GM19240 (cell line): Measurements from ENCODE around the gene BICDL2.

Source experiments
- DNase-seq: peaks from one replicate; pipeline ENCODE4 v3.0.0; 2011; ENCODE audit warnings: low spot score; ENCODE audit not compliant: insufficient read length

The BICDL2 gene

DNA sequence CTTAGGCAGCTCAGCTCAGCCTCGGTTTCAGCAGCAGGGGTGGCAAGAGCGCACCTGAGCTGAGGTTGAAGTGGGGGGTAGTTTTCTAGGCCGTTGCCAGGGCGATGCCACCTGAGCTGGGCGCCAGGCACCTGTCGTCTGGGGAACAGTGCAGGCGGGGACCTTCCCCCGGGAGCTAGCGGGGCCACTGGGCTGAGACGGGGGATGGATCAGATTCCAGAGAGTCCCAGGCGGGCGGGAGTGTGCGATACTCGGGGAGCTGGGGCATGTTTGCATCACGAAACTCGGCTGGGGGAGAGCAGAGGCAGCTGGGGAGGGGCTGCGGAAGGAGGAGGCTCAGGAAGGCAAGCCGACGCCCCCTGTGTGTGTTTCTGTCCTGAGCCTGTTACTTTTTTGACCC, 24.5 kb downstream of the BICDL2 start:
- DNase-seq = no peak

DNA sequence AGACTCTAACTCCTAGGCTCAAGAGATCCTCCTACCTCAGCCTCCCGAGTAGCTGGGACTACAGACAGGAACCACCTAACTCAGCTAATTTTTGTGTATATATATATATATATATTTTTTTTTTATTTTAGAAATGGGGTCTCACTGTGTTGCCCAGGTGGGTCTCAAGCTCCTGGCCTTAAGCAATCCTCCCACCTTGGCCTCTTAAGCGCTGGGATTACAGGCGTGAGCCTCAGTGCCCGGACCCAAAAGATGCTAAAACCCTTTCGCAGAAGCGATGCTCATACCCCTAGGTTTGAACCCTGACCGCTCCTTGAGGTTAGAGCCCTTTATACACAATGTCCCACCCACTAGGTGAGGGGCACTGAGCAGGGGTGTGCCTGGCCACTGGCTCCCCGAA, 26.2 kb downstream of the BICDL2 start:
- no peak for DNase-seq

DNA sequence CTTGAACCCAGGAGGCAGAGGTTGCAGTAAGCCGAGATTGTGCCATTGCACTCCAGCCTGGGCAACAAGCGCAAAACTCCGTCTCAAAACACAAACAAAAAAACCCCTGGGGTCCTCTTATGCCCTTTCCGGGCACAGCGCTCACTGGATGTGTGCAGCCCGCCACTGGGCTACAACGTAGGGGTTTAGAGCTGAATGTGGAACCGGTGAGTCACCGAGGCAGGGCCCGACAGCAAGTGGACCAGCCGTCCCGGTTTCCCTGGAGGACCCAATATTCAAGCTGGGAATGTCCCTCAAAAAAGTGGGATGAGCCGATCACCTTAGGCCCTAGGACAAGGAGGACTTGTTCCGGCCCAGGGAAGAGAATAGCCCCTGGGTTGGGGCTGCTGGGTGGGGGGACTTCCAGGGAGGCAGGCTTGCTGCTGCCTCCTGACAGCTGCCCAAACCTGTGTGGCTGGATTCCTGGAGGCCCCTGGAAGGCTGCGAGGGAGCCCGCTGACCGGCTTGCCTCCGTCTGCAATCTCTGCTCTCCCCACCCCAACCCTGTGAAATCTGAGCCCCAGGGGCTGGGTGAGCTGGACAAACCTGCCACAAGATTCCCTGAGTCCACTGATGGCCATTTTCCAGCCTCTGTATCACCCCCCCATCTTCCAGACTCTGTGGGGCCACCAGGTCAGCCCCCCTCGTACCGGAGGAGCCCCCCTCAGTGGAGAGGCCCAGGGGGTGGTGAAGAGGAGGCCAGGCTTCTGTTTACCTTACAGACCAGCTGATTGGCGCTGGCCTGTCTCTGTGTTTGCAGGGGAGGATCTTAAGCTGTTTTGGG, 27.0 kb downstream of the BICDL2 start:
- DNase-seq = no peak

DNA sequence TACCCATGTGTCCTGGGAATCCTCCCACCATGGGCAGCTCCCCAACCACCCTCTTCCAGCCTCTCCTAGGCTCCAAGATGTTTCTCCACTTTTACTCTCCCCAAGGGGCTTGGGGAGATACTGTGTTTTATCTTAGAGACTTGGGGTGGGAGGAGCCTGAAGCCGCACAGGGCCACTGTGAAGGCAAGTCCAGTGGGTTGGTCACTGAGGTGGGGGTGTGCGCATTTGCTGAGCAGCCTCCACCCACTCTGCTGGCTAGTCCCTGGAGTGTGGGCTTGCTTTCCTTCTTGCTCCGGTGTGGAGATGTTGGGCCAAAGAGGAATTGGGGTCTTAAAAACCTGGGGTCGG, 28.1 kb downstream of the BICDL2 start:
- DNase-seq = no peak

DNA sequence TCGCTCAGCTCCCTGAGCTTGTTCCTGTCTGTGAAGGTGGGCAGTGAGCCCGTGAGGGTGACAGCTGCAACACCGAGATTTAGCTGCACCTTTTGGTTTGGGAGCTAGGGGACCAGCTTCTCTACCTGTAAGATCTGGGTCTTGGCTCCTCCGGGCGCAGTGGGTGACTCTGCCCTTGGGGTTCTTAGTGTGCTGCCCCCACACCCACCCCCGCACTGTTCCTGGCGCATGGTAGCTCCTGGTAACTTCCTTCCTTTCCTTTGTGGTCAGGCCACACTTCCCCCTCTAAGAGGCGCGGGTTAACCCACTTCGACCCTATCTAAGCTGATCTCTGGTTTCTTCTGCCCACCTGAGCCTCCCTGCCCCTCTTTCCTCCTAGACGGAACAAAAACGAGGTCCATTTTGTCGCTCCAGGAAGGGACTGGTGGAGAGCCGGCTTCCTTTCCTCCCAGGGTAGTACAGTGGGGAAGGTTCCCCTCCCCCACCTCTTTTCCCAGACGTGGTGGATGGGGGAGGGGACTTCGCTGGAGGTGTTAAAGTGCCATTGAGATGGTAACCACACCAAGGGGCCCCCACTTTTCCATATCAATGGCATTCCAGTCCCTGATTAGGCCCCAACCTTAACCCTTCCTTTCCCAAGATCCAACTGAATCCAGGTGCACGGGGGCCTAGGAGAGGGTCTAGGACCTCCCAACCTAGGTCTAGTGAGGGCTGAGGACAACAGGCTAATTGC, 28.6 kb downstream of the BICDL2 start:
- no peak for DNase-seq

DNA sequence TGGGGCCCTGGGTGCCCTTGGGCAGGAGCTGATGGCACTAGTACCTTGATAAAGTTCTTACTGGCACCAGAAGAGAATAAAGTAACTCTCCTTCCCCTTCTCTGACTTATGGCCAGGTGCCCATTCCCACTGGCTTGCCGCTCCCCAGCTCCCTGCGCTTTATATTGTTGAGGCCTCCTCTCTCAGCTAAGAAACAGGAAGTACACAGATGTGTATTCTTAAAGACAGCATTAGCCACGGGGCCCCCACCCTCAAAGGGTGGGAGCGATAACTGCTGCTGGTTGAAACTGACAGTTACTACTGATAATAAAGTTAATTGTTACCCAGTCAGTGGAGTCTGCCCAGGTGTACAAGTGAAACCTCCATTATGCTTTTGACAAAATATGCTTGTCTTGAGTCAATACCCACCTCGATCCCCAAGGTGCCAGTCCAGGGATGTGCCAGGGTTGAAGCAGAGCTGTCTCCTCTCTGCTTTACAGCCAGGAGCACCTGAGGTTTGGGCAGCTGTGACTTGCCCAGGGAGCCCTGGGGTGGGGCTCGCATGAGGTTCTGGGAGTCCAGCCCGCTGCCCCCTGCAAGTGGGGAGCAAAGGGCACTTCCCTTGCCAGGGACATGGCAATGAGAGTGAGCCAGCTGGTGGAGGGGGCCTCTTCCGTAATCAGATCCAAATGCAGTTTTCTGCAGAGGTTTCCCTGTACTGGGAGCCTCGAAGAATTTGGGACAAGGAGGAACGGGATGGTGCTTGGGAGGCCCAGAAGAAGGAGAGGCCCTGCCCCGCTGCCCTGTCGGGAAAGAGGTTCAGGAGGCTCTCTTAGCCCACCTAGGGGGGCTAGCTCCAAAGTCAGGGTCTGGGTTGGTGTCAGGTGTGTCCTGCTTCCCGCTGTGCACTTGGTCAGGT, 29.4 kb downstream of the BICDL2 start:
- DNase-seq = no peak

DNA sequence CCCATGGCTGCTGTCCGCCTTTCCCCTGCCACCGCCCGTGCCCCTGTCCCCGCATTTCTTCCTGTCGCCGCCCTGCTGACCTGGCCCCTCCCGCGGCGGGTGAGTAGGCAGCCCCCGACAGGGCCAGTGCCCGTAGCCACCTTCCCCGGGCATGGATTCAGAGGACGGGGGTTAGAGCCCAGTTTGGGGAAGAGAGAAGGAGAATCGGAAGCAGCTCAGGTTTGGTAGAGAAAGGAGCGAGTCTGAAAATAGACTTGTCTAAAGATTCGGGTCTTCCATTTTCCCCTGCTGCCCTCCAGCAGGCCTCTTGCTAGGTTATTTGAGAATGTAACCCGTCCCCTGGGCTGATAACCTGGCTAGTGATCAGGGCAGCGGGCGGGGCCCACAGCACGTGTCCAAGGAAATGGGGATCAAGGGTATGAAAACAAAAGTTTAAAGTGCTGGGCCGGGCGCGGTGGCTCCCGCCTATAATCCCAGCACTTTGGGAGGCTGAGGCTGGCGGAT, 31.9 kb downstream of the BICDL2 start:
- no peak for DNase-seq

DNA sequence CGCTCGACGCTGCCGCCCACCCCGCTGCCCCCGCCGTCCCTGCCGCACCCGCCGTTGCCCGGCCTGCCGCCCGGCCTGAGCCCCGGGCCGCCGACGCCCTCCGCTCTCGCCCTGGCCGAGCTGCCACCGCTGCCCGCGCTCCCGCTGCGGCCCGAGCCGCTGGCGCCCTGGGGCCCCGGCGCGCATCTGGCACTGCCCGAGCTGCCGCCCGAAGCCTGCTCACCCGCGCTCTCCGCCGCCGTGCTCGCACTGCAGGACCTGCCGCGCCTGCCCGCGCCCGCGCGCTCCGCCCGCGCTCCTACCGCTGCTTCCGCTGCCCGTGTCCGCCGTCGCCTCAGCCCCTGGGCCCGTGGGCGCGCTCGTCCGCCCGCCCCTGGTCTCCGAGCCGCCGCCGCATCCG, 32.4 kb downstream of the BICDL2 start:
- DNase-seq = no peak

DNA sequence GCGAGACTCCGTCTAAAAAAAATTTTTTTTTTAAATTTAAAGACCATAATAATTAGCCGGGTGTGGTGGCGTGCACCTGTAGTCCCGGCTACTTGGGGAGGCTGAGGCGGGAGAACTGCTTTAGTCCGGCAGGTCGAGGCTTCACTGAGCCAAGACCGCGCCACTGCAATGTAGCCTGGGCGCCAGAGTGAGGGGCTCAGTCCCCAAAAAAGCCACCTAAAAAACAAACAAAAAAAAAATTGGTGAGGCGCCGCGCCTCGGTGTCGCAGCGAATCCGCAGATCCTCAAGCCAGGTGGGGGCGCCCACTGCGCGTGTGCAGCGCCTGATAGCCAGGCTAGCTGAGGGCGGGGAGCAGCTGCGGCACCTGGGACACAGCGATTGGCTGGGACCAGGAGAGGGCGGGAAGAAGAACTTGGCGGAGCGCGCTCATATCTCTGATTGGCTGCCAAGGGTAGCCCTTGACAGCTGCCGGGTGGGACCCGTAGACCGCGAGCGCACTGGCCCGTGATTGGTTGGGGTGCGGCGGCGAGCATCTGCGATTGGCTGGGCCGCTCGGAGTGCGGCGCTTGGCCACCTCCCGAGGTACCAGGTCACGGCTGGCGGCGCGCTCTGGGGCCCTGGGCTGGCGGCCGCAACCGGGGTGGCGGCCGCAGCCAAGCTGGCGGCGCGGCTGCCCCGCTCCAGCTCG, 33.0 kb downstream of the BICDL2 start:
- peak; percentile 100 for DNase-seq

DNA sequence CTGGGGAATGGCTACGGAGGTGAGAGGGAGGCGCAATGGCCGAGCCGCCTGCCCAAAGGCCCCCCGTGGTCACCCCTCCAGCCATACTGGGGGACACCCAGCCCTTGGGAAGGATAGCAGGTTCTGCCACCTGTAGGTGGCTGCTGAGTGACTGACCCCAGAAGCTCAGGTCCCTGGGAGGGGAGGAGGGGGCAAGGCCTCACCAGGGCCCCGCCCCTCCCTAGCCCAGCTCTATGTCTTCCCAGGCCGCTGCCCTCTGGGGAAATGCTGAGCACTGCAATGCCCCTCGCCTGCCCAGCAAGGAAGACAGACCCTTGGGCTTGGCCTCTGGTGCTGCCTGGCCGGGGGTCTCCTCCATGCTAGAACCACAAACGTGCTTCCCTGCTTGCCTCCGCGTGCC, 35.4 kb downstream of the BICDL2 start:
- DNase-seq = no peak

DNA sequence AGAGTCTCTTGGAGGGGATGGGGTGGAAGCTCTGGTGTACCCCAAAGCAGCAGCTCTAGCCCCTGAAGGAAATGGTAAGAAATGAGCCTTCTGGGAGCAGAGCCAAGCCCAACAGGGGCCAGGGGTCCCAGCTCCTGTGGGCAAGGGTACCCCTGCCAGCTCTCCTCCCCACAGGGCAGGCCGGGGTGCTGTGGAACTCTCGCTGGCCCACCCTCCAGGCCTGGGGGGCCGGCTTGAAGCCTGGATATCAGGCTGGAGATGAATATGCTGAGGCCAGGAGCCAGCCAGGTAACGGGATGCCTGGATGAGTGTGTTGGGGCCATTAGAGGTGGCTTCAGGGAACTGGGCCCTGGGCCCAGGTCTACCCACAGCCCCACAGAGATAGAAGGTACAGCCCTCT, 36.2 kb downstream of the BICDL2 start:
- DNase-seq = no peak

DNA sequence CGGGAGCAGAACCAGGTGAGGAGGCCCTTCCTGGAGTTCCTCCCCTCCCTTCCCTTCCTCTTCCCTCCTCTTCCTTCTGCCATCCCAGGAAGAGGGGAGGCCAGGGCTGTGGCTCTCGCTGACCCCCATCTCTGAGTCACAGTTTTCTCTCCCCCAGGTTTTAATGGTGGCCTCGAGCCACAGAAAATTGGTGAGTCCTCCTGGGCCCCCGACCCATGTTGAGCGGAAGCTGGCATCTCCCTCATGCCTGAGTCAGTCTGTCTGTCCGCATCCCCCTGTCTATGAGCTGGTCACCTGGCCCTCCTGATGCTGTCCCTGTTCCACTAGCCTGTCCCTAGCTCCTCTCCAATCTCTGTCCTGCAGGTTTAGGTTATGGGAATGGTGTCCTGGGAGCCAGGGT, 36.8 kb downstream of the BICDL2 start:
- no peak for DNase-seq

DNA sequence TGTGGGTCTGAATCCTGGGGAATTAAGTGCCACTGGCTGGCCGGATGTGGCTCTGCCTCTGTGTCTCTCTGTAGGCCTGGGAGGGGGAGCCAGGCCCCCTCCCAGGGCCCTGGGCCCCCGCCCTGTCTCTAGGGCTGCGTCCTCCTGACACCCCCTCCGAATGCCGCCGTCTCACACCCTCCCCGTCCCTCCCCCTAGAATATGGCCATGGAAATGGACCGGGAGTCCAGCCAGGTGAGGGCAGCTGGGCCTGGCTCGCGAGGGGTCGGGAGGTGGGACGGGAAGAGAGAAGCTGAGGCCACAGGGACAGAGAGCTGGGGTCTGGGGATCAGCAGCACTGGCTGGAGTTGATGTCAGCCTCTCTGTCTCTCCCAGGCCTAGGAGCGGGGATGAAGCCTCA, 40.4 kb downstream of the BICDL2 start:
- no peak for DNase-seq

DNA sequence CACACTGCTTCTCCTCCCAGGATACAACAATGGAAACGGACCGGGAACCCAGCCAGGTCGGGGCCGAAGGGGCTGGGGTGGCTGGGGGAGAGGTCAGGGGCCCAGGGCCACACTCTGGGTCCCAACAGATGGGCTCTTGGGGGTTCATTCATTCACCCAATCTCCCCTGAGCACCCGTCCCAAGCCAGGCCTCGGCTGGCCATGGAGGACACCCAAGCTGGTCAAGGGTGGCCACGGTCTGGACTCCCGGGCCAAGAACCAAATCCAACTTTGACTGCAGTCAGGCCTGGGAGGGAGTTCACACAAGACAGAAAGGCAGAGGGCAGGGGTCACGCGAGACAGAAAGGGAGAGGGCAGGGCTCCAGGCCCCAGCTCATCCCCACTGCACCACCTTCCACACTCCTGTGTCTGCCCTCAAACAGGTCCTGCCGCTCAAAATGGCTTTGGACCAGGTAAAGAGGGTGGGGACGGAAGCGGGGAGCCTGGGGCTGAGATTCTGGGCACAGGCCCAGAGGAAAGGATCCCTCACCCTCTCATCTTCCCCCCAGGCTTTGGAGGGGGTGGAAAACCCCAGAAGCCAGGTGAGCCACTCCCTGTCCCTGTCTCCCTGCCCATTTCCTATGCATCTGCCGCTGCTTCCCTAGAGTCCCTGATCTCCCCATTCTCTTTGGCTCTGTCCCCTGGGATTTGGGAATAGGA, 44.2 kb downstream of the BICDL2 start:
- DNase-seq = no peak

DNA sequence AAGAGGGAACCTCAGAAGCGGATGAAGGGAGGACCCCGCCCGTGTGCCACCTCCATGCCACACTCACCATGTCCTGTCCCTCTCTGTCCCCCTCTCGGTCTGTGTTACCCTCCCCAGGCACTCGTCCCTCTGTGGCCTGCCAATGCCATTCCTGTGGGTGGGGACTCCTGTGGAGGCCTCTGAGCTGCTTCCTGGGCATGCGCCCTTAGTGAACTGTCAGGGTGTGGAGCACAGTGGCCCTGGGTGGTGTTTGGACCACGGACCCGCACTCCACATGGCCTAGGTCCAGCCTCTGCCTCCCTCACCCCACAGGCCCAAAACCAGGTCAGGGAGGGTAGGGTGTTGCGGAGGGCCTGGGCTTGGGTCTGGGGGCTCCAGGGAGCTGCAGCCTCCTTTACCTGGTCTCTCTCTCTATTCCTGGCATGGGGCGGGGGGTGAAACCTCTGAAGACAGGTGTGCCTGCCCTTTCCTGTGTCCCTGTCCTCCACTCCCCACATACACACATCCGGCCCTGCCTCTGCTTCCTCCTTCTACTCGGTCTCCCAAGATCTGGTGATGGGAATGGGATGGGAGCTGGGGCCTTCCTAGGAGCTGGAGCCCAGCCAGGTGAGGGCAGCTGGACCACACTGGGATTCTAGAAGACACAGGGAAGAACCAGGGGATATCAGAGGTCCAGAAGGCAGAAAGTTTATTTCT, 45.0 kb downstream of the BICDL2 start:
- DNase-seq = no peak

DNA sequence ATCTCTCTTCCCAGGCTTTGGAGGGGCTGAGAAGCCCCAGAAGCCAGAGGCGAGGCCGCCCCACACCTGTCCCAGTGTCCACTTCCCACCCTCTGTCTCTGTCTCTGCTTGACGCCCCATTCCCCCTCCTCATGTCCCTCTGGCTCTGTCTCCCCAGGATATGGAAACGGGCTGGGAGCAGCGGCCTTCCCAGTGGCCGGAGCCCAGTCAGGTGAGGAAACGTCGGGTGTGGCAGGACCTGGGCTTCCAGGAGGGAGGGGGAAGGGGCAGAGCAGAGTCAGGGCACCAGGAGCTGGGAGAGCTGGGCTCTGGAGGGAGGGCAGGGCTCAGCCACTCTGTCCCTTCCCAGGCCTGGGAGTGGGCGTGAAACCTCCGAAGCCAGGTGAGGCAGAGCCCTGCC, 45.9 kb downstream of the BICDL2 start:
- no peak for DNase-seq

DNA sequence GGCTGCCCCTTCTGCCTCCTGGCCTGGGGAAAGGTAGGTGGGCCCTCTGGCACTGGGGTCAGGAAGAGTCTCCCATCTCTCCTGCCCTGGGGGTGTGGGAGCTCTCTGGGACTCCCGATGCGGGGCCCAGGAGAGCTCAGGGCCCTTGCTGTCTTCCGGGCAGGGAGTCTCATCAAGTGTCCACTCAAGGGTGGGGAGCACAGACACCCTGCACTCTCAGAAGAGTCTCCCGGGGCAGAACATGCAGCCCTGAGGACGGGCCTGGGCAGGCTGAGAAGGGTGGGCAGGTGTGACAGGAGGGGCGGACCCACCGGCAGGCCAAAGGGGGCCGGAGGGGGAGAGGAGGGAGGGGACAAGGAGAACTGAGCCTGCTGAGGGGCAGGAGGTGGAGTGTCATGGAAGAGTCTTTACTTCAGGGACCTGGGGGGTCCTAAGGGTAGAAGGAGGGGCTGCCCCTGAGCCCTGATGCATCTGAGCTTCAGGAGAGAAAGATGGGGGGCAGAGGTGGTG, 48.1 kb downstream of the BICDL2 start:
- DNase-seq = no peak

DNA sequence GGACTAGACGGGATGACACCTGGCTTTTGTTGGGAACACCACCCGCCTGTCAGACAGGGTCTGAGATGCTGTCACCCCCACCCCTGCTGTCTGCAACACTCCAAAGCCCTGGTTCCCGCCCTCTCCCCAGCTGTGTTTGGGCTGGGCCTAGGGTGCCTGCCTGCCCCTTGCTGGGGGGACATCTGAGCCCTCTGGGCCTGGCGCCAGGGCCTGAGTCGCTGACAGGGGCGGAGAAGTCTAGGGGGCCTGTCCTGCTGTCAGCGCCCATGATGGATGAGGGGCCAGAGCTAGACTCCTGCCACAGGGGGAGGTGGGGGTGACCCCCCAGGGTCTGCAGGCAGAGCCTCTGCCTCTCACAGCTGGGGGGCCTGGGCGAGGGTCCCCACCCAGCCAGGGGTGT, 48.9 kb downstream of the BICDL2 start:
- no peak for DNase-seq

DNA sequence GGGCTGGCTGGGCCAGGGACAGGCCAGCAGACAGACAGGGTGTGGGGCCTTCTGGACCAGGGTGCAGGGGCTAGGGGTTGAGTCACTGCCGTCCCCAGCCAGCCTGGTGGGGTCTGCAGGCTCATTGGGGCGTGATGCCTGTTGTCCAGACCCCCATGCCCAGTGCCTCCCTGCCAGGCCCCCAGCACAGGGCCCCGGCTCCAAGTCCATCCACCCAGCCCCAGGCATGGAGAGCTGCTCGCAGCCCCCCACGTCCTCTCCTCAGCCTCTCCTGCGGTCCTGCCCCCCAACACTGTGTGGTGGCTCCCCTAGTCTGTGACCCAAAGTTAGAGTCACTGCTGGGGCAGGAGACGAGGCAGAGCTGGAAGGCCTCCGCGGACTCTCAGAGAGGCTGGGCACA, 49.5 kb downstream of the BICDL2 start:
- DNase-seq = no peak
